IMR-90 (cell line): Measurements from ENCODE around the gene UPB1. TPM values are rescaled to one million over a fixed set of nuclear protein-coding genes. Genes with fewer than 3 reads are reported as not detected.

ENCODE experiments used
- polyA plus RNA-seq, 3 experiments: library from polyadenylated mRNA; depleted of rRNA; stranded (reverse); fragments of >200 nt; gene quantifications; 2 replicates each; pipeline ENCODE4 v1.2.3, GENCODE V29; 2012; ENCODE audit warnings: low replicate concordance in 1 of 3
- total RNA-seq: library from RNA; depleted of rRNA; stranded (reverse); fragments of >200 nt; gene quantifications from 2 replicates; pipeline ENCODE4 v1.2.3, GENCODE V29; 2012; rRNA removed

UPB1 gene
- total and polyA plus RNA-seq, 2 of the 4 experiments (the other 2 are of a cell fraction) = under 0.01 to 0.02 TPM

Other genes with a start within 250 kb of the UPB1 start
- gene SPECC1L, start 224.5 kb upstream of the UPB1 start, total RNA-seq = 44.1 and 45.5 TPM in 2 replicates
- gene SPECC1L, start 224.5 kb upstream of the UPB1 start, polyA plus RNA-seq (2012; rRNA removed) = 18.4 and 18.7 TPM in 2 replicates
- 0.28 and 0.36 TPM in 2 replicates for gene ADORA2A, start 67.7 kb upstream of the UPB1 start, total RNA-seq
- 0.76 and 1.1 TPM in 2 replicates for gene ADORA2A, start 67.7 kb upstream of the UPB1 start, polyA plus RNA-seq (2012; rRNA removed)
- 115 and 143 TPM in 2 replicates for gene GUCD1, start 59.8 kb downstream of the UPB1 start, total RNA-seq
- gene GUCD1, start 59.8 kb downstream of the UPB1 start, polyA plus RNA-seq (2012; rRNA removed) = 97.6 and 114 TPM in 2 replicates
- 158 and 177 TPM in 2 replicates for gene SNRPD3, start 60.7 kb downstream of the UPB1 start, total RNA-seq
- 222 and 283 TPM in 2 replicates for gene SNRPD3, start 60.7 kb downstream of the UPB1 start, polyA plus RNA-seq (2012; rRNA removed)
- gene LRRC75B, start 97.7 kb downstream of the UPB1 start, total RNA-seq = 1.4 and 1.6 TPM in 2 replicates
- gene LRRC75B, start 97.7 kb downstream of the UPB1 start, polyA plus RNA-seq (2012; rRNA removed) = 9.4 and 10.7 TPM in 2 replicates
- 1.7 and 3.4 TPM in 2 replicates for gene GGT1, start 107.9 kb downstream of the UPB1 start, total RNA-seq
- 7.3 and 8.1 TPM in 2 replicates for gene GGT1, start 107.9 kb downstream of the UPB1 start, polyA plus RNA-seq (2012; rRNA removed)